Lower leg skin (tissue), 4 donors: ENCODE results near the gene AGXT. TPM values are rescaled to one million over a fixed set of nuclear protein-coding genes. Genes with fewer than 3 reads are reported as not detected.

Experiments used
- DNase-seq, 2 donors: peaks; one replicate each; pipeline ENCODE4 v3.0.0-alpha.2; 2019; ENCODE audit warnings: low spot score in 2 of 2
- H3K4me3 ChIP-seq: fragments of 200-600 bp; sonication (generic); 2 replicates; pipeline ENCODE4 v1.5.1; 2017; ENCODE audit warnings: mild to moderate bottlenecking, low read depth; ENCODE audit not compliant: poor library complexity, severe bottlenecking
- POLR2A ChIP-seq, 2 donors: fragments of 450-650 bp; IDR thresholded peaks; one replicate each; pipeline ENCODE4 v1.6.1; 2016 to 2017; ENCODE audit warnings: antibody characterized with exemption in 2 of 2, mild to moderate bottlenecking in 1 of 2, moderate library complexity in 1 of 2
- WGBS, 2 donors: methylation state at CpG; one replicate each; pipeline ENCODE4 v1.1.5; 2018; 5-methylcytosine and 5-hydroxymethylcytosine counted together
- intact Hi-C: fragments of 100-400 bp; cut with DNase I; formaldehyde crosslinking; loops from one replicate; pipeline ENCODE4 v1.15.0; 2023; ENCODE audit warnings: low total_unique reads
- total RNA-seq, 4 donors: library from RNA; depleted of rRNA; stranded (reverse); fragments of >200 nt; gene quantifications; one replicate each; pipeline ENCODE4 v1.1.0, GENCODE V29; 2016
- TF ChIP-seq, protein P1 (sequence below), 3 donors: fragments of 450-650 bp; IDR thresholded peaks; one replicate each; pipeline ENCODE4 v1.5.1; 2016; ENCODE audit warnings: antibody characterized with exemption in 3 of 3, mild to moderate bottlenecking in 3 of 3, moderate library complexity in 2 of 3

Gene AGXT
- total RNA-seq, 4 donors from 2014 or later, result not detected

DNA sequence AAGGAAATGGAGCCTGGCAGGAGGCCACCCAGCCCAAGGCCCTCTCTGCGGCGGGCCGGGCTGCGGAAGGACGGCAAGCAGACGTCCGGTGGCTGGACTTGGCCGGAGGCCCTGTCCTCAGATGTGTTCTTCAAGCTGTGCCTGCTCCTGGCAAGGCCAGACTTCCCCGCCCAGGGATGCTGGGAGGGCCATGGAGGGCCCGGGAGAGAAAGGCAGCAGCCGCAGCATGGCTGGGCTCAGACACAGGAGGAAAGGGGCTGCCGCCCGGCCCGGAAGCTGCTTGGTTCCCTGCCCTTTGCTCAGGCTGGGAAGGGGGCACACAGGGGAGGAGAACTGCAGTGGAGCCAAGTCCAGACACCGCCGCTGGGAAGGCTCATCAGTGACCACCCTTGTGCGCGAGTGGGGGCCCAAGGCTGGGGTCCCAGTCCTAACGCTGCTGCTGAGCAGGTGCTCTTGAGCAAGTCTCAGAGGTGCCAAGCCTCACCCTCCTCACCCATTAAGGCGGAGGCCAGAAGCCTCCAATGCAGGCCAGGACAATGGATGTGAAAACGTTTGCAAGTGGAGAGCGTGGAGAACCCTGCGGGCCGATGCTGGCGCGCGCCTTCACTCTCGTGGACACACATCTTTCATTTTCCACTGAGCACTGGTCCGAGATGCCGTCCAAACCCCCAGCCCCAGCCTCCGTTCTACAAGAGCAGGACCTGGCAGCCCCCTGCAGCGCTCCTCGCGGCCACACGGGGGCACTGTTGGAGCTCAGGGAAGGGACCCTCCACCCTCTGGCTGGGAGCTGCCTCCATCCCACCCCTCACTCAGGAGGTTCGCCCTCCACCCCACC, 45.4 kb downstream of the AGXT start:
- intact Hi-C loops, result no loop called here
- peak in 1 of 2 donors; percentile 94 for DNase-seq
- no peak overlapping the region for H3K4me3 ChIP-seq
- WGBS, 2 donors, result 24 to 41% methylated on average over 27 to 31 of the region's 36 CpGs
- TF ChIP-seq, protein P1, sequence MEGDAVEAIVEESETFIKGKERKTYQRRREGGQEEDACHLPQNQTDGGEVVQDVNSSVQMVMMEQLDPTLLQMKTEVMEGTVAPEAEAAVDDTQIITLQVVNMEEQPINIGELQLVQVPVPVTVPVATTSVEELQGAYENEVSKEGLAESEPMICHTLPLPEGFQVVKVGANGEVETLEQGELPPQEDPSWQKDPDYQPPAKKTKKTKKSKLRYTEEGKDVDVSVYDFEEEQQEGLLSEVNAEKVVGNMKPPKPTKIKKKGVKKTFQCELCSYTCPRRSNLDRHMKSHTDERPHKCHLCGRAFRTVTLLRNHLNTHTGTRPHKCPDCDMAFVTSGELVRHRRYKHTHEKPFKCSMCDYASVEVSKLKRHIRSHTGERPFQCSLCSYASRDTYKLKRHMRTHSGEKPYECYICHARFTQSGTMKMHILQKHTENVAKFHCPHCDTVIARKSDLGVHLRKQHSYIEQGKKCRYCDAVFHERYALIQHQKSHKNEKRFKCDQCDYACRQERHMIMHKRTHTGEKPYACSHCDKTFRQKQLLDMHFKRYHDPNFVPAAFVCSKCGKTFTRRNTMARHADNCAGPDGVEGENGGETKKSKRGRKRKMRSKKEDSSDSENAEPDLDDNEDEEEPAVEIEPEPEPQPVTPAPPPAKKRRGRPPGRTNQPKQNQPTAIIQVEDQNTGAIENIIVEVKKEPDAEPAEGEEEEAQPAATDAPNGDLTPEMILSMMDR (IDR thresholded peaks at IDR 0.05), result peak in 1 of 3 donors; percentile 48
- TF ChIP-seq POLR2A (IDR thresholded peaks at IDR 0.05), result no peak

- WGBS, 2 donors, result 62 to 72% methylated on average over 12 to 20 of the region's 25 CpGs
- no peak for DNase-seq
- intact Hi-C loops, result no loop called here
- no peak overlapping the region for H3K4me3 ChIP-seq
- TF ChIP-seq, protein P1 (IDR thresholded peaks at IDR 0.05), result no peak
- TF ChIP-seq POLR2A (IDR thresholded peaks at IDR 0.05), result no peak
Measured at GRCh38 chr2:240914645-240915525, 46.3 kb downstream of the AGXT start.

- intact Hi-C loops, result no loop called here
- no peak for TF ChIP-seq POLR2A (IDR thresholded peaks at IDR 0.05)
- TF ChIP-seq, protein P1 (IDR thresholded peaks at IDR 0.05), result no peak
- H3K4me3 ChIP-seq, result no peak overlapping the region
- peak in 1 of 2 donors; percentile 82 for DNase-seq
- WGBS, 2 donors, result 45 to 46% methylated on average over 28 to 34 of the region's 34 CpGs
Measured at GRCh38 chr2:240915526-240916341, 47.1 kb downstream of the AGXT start.

DNA sequence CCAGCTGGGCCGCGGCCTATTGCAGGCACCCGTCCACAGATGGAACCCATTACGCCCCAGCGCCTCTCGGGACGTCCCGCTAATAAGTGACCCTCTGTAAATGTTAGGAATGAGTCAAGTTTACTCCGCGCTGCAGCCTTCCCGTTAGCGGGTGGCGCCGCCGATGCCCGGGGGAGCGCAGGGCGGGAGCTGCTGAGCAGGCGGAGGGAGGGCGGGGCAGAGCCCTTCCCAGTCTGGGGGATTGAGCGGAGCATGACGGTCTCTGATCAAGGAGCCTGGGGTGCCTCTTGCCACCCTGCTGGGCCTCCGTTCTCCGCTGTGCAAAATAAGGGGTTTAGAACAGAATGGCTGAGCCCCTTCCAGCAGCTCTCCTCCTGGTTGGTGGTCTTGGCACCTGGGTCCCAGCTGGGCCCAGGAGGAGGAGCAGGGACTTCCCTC, 48.0 kb downstream of the AGXT start:
- WGBS, 2 donors, result 4% methylated on average over 20 of the region's 24 CpGs
- intact Hi-C loops, result no loop called here
- TF ChIP-seq POLR2A (IDR thresholded peaks at IDR 0.05), result no peak
- TF ChIP-seq, protein P1 (IDR thresholded peaks at IDR 0.05), result no peak
- peak; percentile 54 to 95 for DNase-seq
- no peak overlapping the region for H3K4me3 ChIP-seq

- 77 to 81% methylated on average over 10 to 14 of the region's 20 CpGs for WGBS, 2 donors
- TF ChIP-seq POLR2A (IDR thresholded peaks at IDR 0.05), result no peak
- TF ChIP-seq, protein P1 (IDR thresholded peaks at IDR 0.05), result no peak
- intact Hi-C loops, result no loop called here
- DNase-seq, result peak in 1 of 2 donors; percentile 85
- no peak overlapping the region for H3K4me3 ChIP-seq
Measured at GRCh38 chr2:240917009-240917683, 48.5 kb downstream of the AGXT start.
